MG63 (cell line): ENCODE results near the gene DLX3. TPM values are rescaled to one million over a fixed set of nuclear protein-coding genes. Genes with fewer than 3 reads are reported as not detected.

ENCODE experiments used
- total RNA-seq: library from RNA; depleted of rRNA; stranded (reverse); fragments of >200 nt; shearing (Covaris generic); gene quantifications from 2 replicates; pipeline ENCODE4 v1.2.3, GENCODE V29; 2014; ENCODE audit warnings: low replicate concordance; rRNA removed

DLX3 gene
- total RNA-seq, 1 experiment from 2014 or later: 2.5 TPM

Other genes with a start within 250 kb of the DLX3 start
- 1.4 and 2.7 TPM in 2 replicates for gene FAM117A, start 231.1 kb downstream of the DLX3 start, total RNA-seq
- 31.0 and 40.6 TPM in 2 replicates for gene KAT7, start 206.5 kb downstream of the DLX3 start, total RNA-seq
- not detected in 2 replicates for gene TAC4, start 147.2 kb downstream of the DLX3 start, total RNA-seq
- gene DLX4, start 26.0 kb downstream of the DLX3 start, total RNA-seq: 6.1 and 8.6 TPM in 2 replicates
- 162 and 248 TPM in 2 replicates for gene ITGA3, start 60.9 kb upstream of the DLX3 start, total RNA-seq
- 16.9 and 25.8 TPM in 2 replicates for gene PDK2, start 100.1 kb upstream of the DLX3 start, total RNA-seq
- gene SAMD14, start 134.9 kb upstream of the DLX3 start, total RNA-seq: not detected in 2 replicates
- 56.1 and 68.2 TPM in 2 replicates for gene PPP1R9B, start 155.5 kb upstream of the DLX3 start, total RNA-seq
- gene SGCA, start 170.8 kb upstream of the DLX3 start, total RNA-seq: 1.1 TPM in 1 of 2 replicates, not detected in the other
- 261 and 431 TPM in 2 replicates for gene COL1A1, start 206.4 kb upstream of the DLX3 start, total RNA-seq